Gastrocnemius medialis (tissue), 4 donors: ENCODE measurements around the gene GPR87. TPM values are rescaled to one million over a fixed set of nuclear protein-coding genes. Genes with fewer than 3 reads are reported as not detected.

ENCODE experiments used
- ATAC-seq, 2 donors: fragments of 150-250 bp; one replicate each; pipeline ENCODE4 v1.9.1; 2016
- DNase-seq, 2 donors: peaks; one replicate each; pipeline ENCODE4 v3.0.0-alpha.2; 2019
- H3K27ac ChIP-seq, 4 donors: fragments of 200-600 bp; sonication (generic); 1 replicate in 1 of 4; 2 replicates in 3 of 4; pipeline ENCODE4 v1.5.1; 2016 to 2018; ENCODE audit warnings: mild to moderate bottlenecking in 2 of 4, moderate library complexity in 1 of 4
- H3K27me3 ChIP-seq, 3 donors: fragments of 200-600 bp; sonication (generic) in 2 of 3; 1 replicate in 1 of 3; 2 replicates in 2 of 3; pipeline versions ENCODE4 v1.5.1 to v1.6.0; 2016 to 2019; ENCODE audit warnings: mild to moderate bottlenecking in 1 of 3, moderate library complexity in 1 of 3
- H3K36me3 ChIP-seq, 2 donors: fragments of 200-600 bp; sonication (generic) in 1 of 2; one replicate each; pipeline ENCODE4 v1.5.1; 2017 to 2018
- H3K4me1 ChIP-seq, 2 donors: fragments of 200-600 bp; sonication (generic) in 1 of 2; one replicate each; pipeline ENCODE4 v1.5.1; 2016 to 2017; ENCODE audit warnings: mild to moderate bottlenecking in 2 of 2
- H3K4me3 ChIP-seq, 4 donors: fragments of 200-600 bp; sonication (generic) in 3 of 4; 1 replicate in 1 of 4; 2 replicates in 3 of 4; pipeline ENCODE4 v1.5.1; 2016 to 2019; ENCODE audit warnings: mild to moderate bottlenecking in 2 of 4
- H3K9me3 ChIP-seq, 3 donors: fragments of 200-600 bp; sonication (generic) in 2 of 3; 1 replicate in 1 of 3; 2 replicates in 2 of 3; pipeline ENCODE4 v1.5.1; 2016 to 2019
- POLR2A ChIP-seq, 2 donors: fragments of 450-650 bp; IDR thresholded peaks; one replicate each; pipeline ENCODE4 v1.6.1; 2017; ENCODE audit warnings: antibody characterized with exemption in 2 of 2, mild to moderate bottlenecking in 2 of 2, moderate library complexity in 2 of 2
- in situ Hi-C, 4 donors: fragments of 200-750 bp; cut with MboI; loops; one replicate each; pipeline versions ENCODE4 v1.15.0 to v1.8.0; 2017; ENCODE audit warnings: low sequenced_read_pairs in 4 of 4
- intact Hi-C: fragments of 100-400 bp; cut with DNase I; formaldehyde crosslinking; loops from one replicate; pipeline ENCODE4 v1.15.1; 2023; ENCODE audit warnings: low total_unique reads
- total RNA-seq, 4 donors: library from RNA; depleted of rRNA; stranded (reverse); fragments of >200 nt; gene quantifications; one replicate each; pipeline versions ENCODE4 v1.1.0 to v1.2.3, GENCODE V29; 2016
- TF ChIP-seq, protein P1 (sequence below), 5 experiments: fragments of 450-650 bp in 3 of 5; fragments of 200-600 bp in 2 of 5; sonication (generic) in 2 of 5; IDR thresholded peaks in 4 of 5; conservative IDR thresholded peaks in 1 of 5; 1 replicate in 4 of 5; 2 replicates in 1 of 5; pipeline ENCODE4 v1.5.1; 2016 to 2019; ENCODE audit warnings: antibody characterized with exemption in 5 of 5, mild to moderate bottlenecking in 3 of 5, moderate library complexity in 3 of 5

The GPR87 gene
- total RNA-seq, 4 donors from 2014 or later = not detected

DNA sequence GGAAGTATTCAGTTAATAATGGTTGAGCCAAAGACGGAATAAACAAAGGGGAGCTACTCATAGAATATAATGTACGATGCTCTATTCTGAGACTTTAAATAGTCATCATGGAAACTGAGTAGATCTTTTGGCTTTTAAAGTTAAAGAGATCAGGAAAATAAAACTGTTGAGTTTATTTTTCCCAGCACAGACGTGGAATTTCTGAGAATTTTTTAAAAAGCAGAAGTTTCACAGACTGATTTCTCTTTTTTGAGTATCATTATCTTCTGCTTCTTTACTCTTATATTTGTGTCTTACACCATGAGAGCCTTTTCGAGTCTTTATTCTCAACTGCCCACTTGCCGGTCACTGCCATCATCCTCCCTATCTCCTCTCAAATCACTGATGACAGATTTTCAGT is 51.5 kb downstream of the GPR87 start:
- no peaks in the 10 kb centered on the region for H3K4me1 ChIP-seq
- ATAC-seq = no peak
- no peak for TF ChIP-seq POLR2A (IDR thresholded peaks at IDR 0.05)
- TF ChIP-seq, protein P1, sequence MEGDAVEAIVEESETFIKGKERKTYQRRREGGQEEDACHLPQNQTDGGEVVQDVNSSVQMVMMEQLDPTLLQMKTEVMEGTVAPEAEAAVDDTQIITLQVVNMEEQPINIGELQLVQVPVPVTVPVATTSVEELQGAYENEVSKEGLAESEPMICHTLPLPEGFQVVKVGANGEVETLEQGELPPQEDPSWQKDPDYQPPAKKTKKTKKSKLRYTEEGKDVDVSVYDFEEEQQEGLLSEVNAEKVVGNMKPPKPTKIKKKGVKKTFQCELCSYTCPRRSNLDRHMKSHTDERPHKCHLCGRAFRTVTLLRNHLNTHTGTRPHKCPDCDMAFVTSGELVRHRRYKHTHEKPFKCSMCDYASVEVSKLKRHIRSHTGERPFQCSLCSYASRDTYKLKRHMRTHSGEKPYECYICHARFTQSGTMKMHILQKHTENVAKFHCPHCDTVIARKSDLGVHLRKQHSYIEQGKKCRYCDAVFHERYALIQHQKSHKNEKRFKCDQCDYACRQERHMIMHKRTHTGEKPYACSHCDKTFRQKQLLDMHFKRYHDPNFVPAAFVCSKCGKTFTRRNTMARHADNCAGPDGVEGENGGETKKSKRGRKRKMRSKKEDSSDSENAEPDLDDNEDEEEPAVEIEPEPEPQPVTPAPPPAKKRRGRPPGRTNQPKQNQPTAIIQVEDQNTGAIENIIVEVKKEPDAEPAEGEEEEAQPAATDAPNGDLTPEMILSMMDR (IDR thresholded peaks at IDR 0.05 in 4 of 5, conservative IDR thresholded peaks at IDR 0.05 in 1 of 5) = no peak
- H3K36me3 ChIP-seq = no peaks in the 10 kb centered on the region
- intact Hi-C loops (no loop called here), in situ Hi-C loops (no loop called here)
- no peak for DNase-seq
- H3K27ac ChIP-seq = no peak overlapping the region
- H3K27me3 ChIP-seq = no peaks in the 10 kb centered on the region
- no peak overlapping the region for H3K4me3 ChIP-seq
- H3K9me3 ChIP-seq = no peaks in the 10 kb centered on the region

DNA sequence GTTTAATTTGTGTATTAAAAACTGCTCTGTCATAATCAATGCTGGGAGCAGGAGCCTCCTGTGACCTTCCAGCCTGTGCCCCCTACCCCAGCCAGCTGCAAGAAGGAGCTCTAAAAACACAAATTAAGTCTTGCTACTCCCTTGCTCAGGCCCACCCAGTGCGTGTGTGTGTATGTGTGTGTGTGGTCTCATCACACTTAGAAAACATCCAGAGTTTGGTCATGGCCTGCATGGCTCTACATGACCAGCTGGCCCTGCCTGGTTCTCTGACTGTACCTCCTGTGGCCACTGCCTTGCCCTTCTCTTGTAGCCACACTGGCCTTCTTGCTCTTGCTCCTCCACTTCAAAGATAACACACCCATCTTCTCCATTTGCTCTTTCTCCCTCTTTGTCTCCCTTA is 52.0 kb downstream of the GPR87 start:
- DNase-seq = no peak
- Histone ChIP-seq H3K4me1 (no peaks in the 10 kb centered on the region), H3K4me3 (no peak overlapping the region), H3K27me3 (no peaks in the 10 kb centered on the region), H3K36me3 (no peaks in the 10 kb centered on the region), H3K9me3 (no peaks in the 10 kb centered on the region), H3K27ac (no peak overlapping the region)
- TF ChIP-seq, protein P1 (IDR thresholded peaks at IDR 0.05 in 4 of 5, conservative IDR thresholded peaks at IDR 0.05 in 1 of 5) = no peak
- TF ChIP-seq POLR2A (IDR thresholded peaks at IDR 0.05) = no peak
- intact Hi-C loops = no loop called here
- no peak for ATAC-seq
- in situ Hi-C loops = no loop called here

DNA sequence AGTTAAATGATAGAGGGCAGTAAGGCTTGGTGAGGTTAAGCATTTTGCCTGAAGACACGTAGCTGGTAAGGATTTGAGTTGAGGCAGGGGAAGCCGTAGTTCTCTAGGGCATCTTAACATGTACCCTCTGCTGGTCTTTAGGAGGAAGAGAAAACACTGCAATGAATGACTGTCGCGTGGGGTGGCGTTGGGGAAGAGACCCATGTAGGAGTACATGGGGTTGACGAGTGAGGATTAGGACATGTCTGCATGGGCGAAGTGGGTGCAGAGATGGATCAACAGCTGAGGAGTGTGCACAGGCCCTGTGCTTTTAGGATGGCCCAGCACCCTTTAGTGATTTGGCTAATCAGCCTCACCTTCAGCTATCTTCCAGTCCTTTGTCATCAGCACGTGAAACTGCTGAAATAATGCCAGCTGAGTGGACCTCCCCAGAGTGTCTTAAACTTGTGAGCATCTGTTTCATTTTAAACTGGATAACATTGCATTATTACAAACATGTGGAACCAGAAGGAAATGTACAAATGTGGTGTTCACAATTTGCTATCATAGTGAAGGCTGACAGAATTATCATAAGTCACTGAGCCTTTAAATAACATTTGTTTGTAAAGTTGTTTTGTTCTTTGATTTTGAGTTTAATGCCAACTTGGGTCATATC is 53.6 kb downstream of the GPR87 start:
- Histone ChIP-seq H3K27ac (peak overlapping the region in 1 of 4 donors; percentile 34), H3K36me3 (no peaks in the 10 kb centered on the region), H3K4me1 (no peaks in the 10 kb centered on the region), H3K4me3 (no peak overlapping the region), H3K27me3 (no peaks in the 10 kb centered on the region), H3K9me3 (no peaks in the 10 kb centered on the region)
- intact Hi-C loops (no loop called here), in situ Hi-C loops (no loop called here)
- no peak for DNase-seq
- TF ChIP-seq, protein P1 (IDR thresholded peaks at IDR 0.05 in 4 of 5, conservative IDR thresholded peaks at IDR 0.05 in 1 of 5) = no peak
- TF ChIP-seq POLR2A (IDR thresholded peaks at IDR 0.05) = no peak
- no peak for ATAC-seq

DNA sequence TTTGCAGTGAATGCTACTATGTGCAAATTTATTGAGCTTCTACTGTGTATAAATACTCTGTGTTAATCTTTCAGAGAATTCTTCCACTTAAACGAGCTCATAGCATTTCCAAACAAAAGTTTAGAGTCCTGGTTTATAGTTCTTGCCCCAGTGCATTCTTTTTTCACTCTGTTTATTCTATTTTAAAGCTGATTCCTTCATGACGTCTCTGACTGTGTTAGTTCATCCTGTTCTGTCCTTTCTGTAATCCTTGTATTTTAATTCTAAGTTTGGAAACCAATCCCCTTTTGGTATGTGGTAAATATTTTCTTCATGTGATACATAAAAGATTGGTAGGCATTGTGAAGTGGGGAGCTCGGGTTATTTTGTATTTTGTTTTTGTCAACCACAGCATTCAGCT is 57.0 kb downstream of the GPR87 start:
- intact Hi-C loops (no loop called here), in situ Hi-C loops (no loop called here)
- TF ChIP-seq, protein P1 (IDR thresholded peaks at IDR 0.05 in 4 of 5, conservative IDR thresholded peaks at IDR 0.05 in 1 of 5) = no peak
- TF ChIP-seq POLR2A (IDR thresholded peaks at IDR 0.05) = no peak
- Histone ChIP-seq H3K4me3 (no peak overlapping the region), H3K27ac (peak overlapping the region; percentile 7 to 65 (median 34)), H3K27me3 (no peaks in the 10 kb centered on the region), H3K9me3 (no peaks in the 10 kb centered on the region), H3K36me3 (no peaks in the 10 kb centered on the region), H3K4me1 (peaks cover 0 to 1% of the 10 kb centered on the region in 2 donors)
- peak in 1 of 2 donors; percentile 33 for ATAC-seq
- no peak for DNase-seq

DNA sequence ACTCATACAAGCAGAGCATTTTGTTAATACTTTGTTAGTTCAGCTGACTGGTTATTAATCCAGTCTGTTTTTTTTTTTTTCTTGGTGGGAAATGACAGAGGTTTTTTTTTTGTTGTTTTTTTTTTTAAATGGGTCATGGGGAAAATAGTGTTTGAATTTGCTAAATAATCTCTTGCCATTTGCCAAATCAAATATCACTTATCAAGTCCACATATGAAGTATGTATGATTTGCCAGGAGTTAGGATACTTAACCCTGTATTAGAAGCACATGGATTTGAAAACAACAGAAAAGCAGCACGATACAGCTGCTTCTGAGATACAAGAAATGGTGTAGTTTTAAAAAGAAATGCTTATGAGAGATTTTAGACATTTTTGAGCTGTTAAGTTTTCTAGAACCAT is 59.9 kb downstream of the GPR87 start:
- H3K4me3 ChIP-seq = no peak overlapping the region
- no peaks in the 10 kb centered on the region for H3K36me3 ChIP-seq
- H3K9me3 ChIP-seq = no peaks in the 10 kb centered on the region
- intact Hi-C loops (no loop called here), in situ Hi-C loops (no loop called here)
- no peak overlapping the region for H3K27ac ChIP-seq
- ATAC-seq = no peak
- TF ChIP-seq, protein P1 (IDR thresholded peaks at IDR 0.05 in 4 of 5, conservative IDR thresholded peaks at IDR 0.05 in 1 of 5) = no peak
- no peak for TF ChIP-seq POLR2A (IDR thresholded peaks at IDR 0.05)
- DNase-seq = no peak
- no peaks in the 10 kb centered on the region for H3K27me3 ChIP-seq
- H3K4me1 ChIP-seq = peaks cover 7 to 8% of the 10 kb centered on the region in 2 donors
